ENCODE results near the gene HTRA1. TPM values are rescaled to one million over a fixed set of nuclear protein-coding genes. Genes with fewer than 3 reads are reported as not detected.

HTRA1 gene
- total RNA-seq, 1 experiment from 2014 or later: 18.6 TPM

DNA sequence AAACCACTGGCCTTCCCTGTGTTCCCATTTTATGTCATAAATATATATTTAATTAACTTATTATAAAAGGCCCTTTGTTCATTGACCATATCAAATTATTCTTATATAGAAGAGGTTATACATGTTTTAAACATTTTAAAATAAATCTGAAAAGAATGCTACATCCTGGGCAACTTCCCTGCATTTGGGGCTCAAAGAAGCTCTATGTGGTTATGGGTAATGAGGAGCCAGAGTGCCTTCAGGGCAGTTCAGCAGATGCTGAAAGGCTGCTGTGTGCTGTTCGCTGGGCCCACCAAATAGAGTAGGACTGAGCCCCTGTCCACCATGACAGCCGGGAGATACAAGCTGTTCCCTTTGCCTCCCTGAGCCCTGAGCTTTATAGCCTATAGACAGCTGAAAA, 35.9 kb downstream of the HTRA1 start:
- intact Hi-C loops (cut with micrococcal nuclease): no loop called here
- Histone ChIP-seq H3K9ac (ENCODE audit: low read length) (no peak overlapping the region), H3K9me2 (replicated peaks; ENCODE audit: low read length) (no peaks in the 10 kb centered on the region), H3K4me2 (ENCODE audit: low read length) (no peak overlapping the region), H4K20me1 (ENCODE audit: low read length) (no peaks in the 10 kb centered on the region), H3K27ac (ENCODE audit: low read length) (no peak overlapping the region), H2AFZ (ENCODE audit: low read length) (no peak overlapping the region), H3K36me3 (ENCODE audit: low read depth, low read length) (no peaks in the 10 kb centered on the region), H3K79me2 (ENCODE audit: low read length) (no peaks in the 10 kb centered on the region), H3K27me3 (ENCODE audit: low read length) (no peaks in the 10 kb centered on the region), H3F3A (ENCODE audit: low read length, unreplicated experiment) (no peaks in the 10 kb centered on the region), H3K4me1 (ENCODE audit: insufficient read depth, low read length) (peaks cover 23% of the 10 kb centered on the region), H3K9me3 (ENCODE audit: low read length) (no peaks in the 10 kb centered on the region), H3K4me3 (ENCODE audit: low read length) (no peak overlapping the region)
- ChIA-PET CTCF (no interaction called here), POLR2A (ENCODE audit: unreplicated experiment) (no interaction called here)
- BruUV-seq (replicated peaks): no TSS peak
- DNase-seq (no peak), ATAC-seq (no peak)
- TF ChIP-seq EZH2phosphoT487 (IDR thresholded peaks at IDR 0.05; ENCODE audit: borderline replicate concordance, low read length) (no peak), EZH2 (IDR thresholded peaks at IDR 0.05; ENCODE audit: low read length, unreplicated experiment) (no peak), CTCF (conservative IDR thresholded peaks at IDR 0.05; ENCODE audit: low read depth, low read length) (no peak)

DNA sequence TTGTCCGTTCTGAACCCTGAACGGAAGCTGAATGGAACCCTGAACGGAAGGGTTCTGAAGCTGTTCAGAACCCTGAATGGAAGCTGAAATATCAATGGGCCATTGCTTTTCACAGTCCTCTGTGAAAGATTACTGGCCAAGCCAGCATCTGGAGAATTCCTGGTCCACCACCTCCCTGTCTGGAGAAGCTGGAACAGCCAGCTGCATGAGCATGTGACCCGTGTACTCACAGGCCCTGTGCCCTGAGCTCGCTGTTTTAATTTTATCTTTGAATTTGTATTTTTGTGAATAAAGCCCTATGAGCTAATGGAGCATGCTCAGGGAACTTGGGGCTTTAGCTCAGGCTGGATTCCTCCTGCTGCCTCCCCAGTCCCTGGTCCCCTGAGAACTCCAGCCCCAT, 37.2 kb downstream of the HTRA1 start:
- H3K27ac ChIP-seq (ENCODE audit: low read length): no peak overlapping the region
- H3K4me2 ChIP-seq (ENCODE audit: low read length): no peak overlapping the region
- no peak for DNase-seq
- no peak overlapping the region for H3K9ac ChIP-seq (ENCODE audit: low read length)
- ChIA-PET POLR2A (ENCODE audit: unreplicated experiment) (no interaction called here), CTCF (no interaction called here)
- no peak for ATAC-seq
- no peak overlapping the region for H3K4me3 ChIP-seq (ENCODE audit: low read length)
- no peak overlapping the region for H2AFZ ChIP-seq (ENCODE audit: low read length)
- no peaks in the 10 kb centered on the region for H3F3A ChIP-seq (ENCODE audit: low read length, unreplicated experiment)
- peaks cover 23% of the 10 kb centered on the region for H3K4me1 ChIP-seq (ENCODE audit: insufficient read depth, low read length)
- intact Hi-C loops (cut with micrococcal nuclease): no loop called here
- no peaks in the 10 kb centered on the region for H3K9me3 ChIP-seq (ENCODE audit: low read length)
- TF ChIP-seq EZH2phosphoT487 (IDR thresholded peaks at IDR 0.05; ENCODE audit: borderline replicate concordance, low read length): no peak
- no peak for TF ChIP-seq CTCF (conservative IDR thresholded peaks at IDR 0.05; ENCODE audit: low read depth, low read length)
- no peak for TF ChIP-seq EZH2 (IDR thresholded peaks at IDR 0.05; ENCODE audit: low read length, unreplicated experiment)
- no peaks in the 10 kb centered on the region for H3K9me2 ChIP-seq (replicated peaks; ENCODE audit: low read length)
- no peaks in the 10 kb centered on the region for H4K20me1 ChIP-seq (ENCODE audit: low read length)
- no peaks in the 10 kb centered on the region for H3K27me3 ChIP-seq (ENCODE audit: low read length)
- H3K79me2 ChIP-seq (ENCODE audit: low read length): no peaks in the 10 kb centered on the region
- BruUV-seq (replicated peaks): no TSS peak
- H3K36me3 ChIP-seq (ENCODE audit: low read depth, low read length): no peaks in the 10 kb centered on the region

- Histone ChIP-seq H4K20me1 (ENCODE audit: low read length) (no peaks in the 10 kb centered on the region), H3K9me3 (ENCODE audit: low read length) (no peaks in the 10 kb centered on the region), H2AFZ (ENCODE audit: low read length) (no peak overlapping the region), H3K9me2 (replicated peaks; ENCODE audit: low read length) (no peaks in the 10 kb centered on the region), H3K27me3 (ENCODE audit: low read length) (no peaks in the 10 kb centered on the region), H3K79me2 (ENCODE audit: low read length) (no peaks in the 10 kb centered on the region), H3F3A (ENCODE audit: low read length, unreplicated experiment) (no peaks in the 10 kb centered on the region), H3K4me1 (ENCODE audit: insufficient read depth, low read length) (peaks cover 21% of the 10 kb centered on the region), H3K27ac (ENCODE audit: low read length) (no peak overlapping the region), H3K4me2 (ENCODE audit: low read length) (no peak overlapping the region), H3K4me3 (ENCODE audit: low read length) (no peak overlapping the region), H3K36me3 (ENCODE audit: low read depth, low read length) (no peaks in the 10 kb centered on the region), H3K9ac (ENCODE audit: low read length) (no peak overlapping the region)
- ATAC-seq (no peak), DNase-seq (no peak)
- BruUV-seq (replicated peaks): no TSS peak
- ChIA-PET CTCF (no interaction called here), POLR2A (ENCODE audit: unreplicated experiment) (no interaction called here)
- intact Hi-C loops (cut with micrococcal nuclease): no loop called here
- TF ChIP-seq CTCF (conservative IDR thresholded peaks at IDR 0.05; ENCODE audit: low read depth, low read length) (no peak), EZH2 (IDR thresholded peaks at IDR 0.05; ENCODE audit: low read length, unreplicated experiment) (no peak), EZH2phosphoT487 (IDR thresholded peaks at IDR 0.05; ENCODE audit: borderline replicate concordance, low read length) (no peak)
Measured at GRCh38 chr10:122499012-122499411, 37.7 kb downstream of the HTRA1 start.
